ENCODE data around the gene TRAF4.

GRCh38 chr17:28765038-28765437, 21.2 kb downstream of the TRAF4 start:
- TF ChIP-seq CTCF (IDR thresholded peaks at IDR 0.05): no peak
- no peak for TF ChIP-seq POLR2A (IDR thresholded peaks at IDR 0.05)

Measured in esophagus squamous epithelium (tissue), 4 donors.